ENCODE measurements around the gene TBL1XR1.
A peak's percentile ranks its signal among the peaks of the same experiment; 100 is the strongest.

TBL1XR1 gene

DNA sequence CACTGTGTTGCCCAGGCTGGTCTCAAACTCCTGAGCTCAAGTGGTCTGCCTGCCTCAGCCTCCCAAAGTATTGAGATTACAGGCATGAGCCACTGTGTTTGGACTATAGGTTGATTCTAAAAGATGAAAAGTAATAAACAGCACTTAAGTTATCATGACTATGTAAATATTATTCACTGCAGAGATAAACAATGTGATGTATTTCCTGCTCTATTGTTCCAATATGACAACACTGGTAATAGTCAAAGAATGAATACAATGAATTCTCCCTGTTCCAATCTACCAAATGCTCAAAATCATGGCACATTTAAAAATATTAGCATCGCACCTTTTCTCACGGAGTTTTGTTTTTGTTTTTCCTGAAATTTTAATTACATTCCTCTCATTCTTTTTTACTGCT, 36.8 kb upstream of the TBL1XR1 start:
- no peaks in the 10 kb centered on the region for H4K20me1 ChIP-seq (ENCODE audit: insufficient read depth, low read length)
- H3K4me3 ChIP-seq (ENCODE audit: low read depth, low read length, poor library complexity, severe bottlenecking) = no peak overlapping the region
- no peak overlapping the region for H3K27ac ChIP-seq (ENCODE audit: low read depth, low read length, poor library complexity, severe bottlenecking)
- H3K36me3 ChIP-seq (ENCODE audit: insufficient read depth, low read length) = no peaks in the 10 kb centered on the region
- H2AFZ ChIP-seq (ENCODE audit: low read length) = no peak overlapping the region
- H3K4me2 ChIP-seq (ENCODE audit: low read length) = no peak overlapping the region
- H3K27me3 ChIP-seq (ENCODE audit: insufficient read depth, low read length) = no peaks in the 10 kb centered on the region
- no peak overlapping the region for H3K9ac ChIP-seq (ENCODE audit: low read length)
- TF ChIP-seq EZH2 (IDR thresholded peaks at IDR 0.05; ENCODE audit: borderline replicate concordance, low read length) = no peak
- TF ChIP-seq, protein P1, sequence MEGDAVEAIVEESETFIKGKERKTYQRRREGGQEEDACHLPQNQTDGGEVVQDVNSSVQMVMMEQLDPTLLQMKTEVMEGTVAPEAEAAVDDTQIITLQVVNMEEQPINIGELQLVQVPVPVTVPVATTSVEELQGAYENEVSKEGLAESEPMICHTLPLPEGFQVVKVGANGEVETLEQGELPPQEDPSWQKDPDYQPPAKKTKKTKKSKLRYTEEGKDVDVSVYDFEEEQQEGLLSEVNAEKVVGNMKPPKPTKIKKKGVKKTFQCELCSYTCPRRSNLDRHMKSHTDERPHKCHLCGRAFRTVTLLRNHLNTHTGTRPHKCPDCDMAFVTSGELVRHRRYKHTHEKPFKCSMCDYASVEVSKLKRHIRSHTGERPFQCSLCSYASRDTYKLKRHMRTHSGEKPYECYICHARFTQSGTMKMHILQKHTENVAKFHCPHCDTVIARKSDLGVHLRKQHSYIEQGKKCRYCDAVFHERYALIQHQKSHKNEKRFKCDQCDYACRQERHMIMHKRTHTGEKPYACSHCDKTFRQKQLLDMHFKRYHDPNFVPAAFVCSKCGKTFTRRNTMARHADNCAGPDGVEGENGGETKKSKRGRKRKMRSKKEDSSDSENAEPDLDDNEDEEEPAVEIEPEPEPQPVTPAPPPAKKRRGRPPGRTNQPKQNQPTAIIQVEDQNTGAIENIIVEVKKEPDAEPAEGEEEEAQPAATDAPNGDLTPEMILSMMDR (IDR thresholded peaks at IDR 0.05; ENCODE audit: low read length) = no peak
- peaks cover 13% of the 10 kb centered on the region for H3K4me1 ChIP-seq (ENCODE audit: insufficient read depth, low read length, severe bottlenecking)
- no peaks in the 10 kb centered on the region for H3K79me2 ChIP-seq (ENCODE audit: insufficient read depth, low read length)
- H3K9me3 ChIP-seq (ENCODE audit: low read length) = no peaks in the 10 kb centered on the region
- H3K9me2 ChIP-seq (ENCODE audit: low read depth, low read length) = no peaks in the 10 kb centered on the region
- 0 out of 2 replicates have a peak, but pooled peaks cover under 1% of the 10 kb centered on the region for H3F3A ChIP-seq (ENCODE audit: insufficient read depth, low read length)

DNA sequence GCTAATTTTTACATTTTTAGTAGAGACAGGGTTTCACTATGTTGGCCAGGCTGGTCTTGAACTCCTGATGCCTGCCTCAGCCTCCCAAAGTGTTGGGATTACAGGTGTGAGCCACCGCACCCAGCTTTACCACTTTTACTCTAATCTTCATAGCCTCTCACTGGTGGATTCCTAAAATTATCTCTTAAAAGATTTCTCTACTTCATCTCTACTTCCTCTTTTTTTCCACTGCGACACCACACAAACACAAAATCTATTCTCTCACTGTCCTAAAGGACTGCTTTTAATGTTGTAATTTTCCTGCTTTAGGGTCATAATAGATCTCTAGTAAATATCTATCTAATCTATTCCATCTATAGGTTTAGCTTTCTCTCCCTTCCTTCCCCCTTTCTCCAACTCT, 34.0 kb upstream of the TBL1XR1 start:
- no peak overlapping the region for H3K9ac ChIP-seq (ENCODE audit: low read length)
- no peaks in the 10 kb centered on the region for H3K36me3 ChIP-seq (ENCODE audit: insufficient read depth, low read length)
- no peaks in the 10 kb centered on the region for H3K9me2 ChIP-seq (ENCODE audit: low read depth, low read length)
- no peak overlapping the region for H3K4me3 ChIP-seq (ENCODE audit: low read depth, low read length, poor library complexity, severe bottlenecking)
- H4K20me1 ChIP-seq (ENCODE audit: insufficient read depth, low read length) = no peaks in the 10 kb centered on the region
- H3K4me1 ChIP-seq (ENCODE audit: insufficient read depth, low read length, severe bottlenecking) = peaks cover 13% of the 10 kb centered on the region
- no peaks in the 10 kb centered on the region for H3F3A ChIP-seq (ENCODE audit: insufficient read depth, low read length)
- H3K27ac ChIP-seq (ENCODE audit: low read depth, low read length, poor library complexity, severe bottlenecking) = peak overlapping the region; percentile 13
- no peak overlapping the region for H3K4me2 ChIP-seq (ENCODE audit: low read length)
- H3K27me3 ChIP-seq (ENCODE audit: insufficient read depth, low read length) = no peaks in the 10 kb centered on the region
- H2AFZ ChIP-seq (ENCODE audit: low read length) = no peak overlapping the region
- H3K9me3 ChIP-seq (ENCODE audit: low read length) = no peaks in the 10 kb centered on the region
- no peaks in the 10 kb centered on the region for H3K79me2 ChIP-seq (ENCODE audit: insufficient read depth, low read length)
- TF ChIP-seq EZH2 (IDR thresholded peaks at IDR 0.05; ENCODE audit: borderline replicate concordance, low read length) = no peak
- TF ChIP-seq, protein P1 (IDR thresholded peaks at IDR 0.05; ENCODE audit: low read length) = no peak

DNA sequence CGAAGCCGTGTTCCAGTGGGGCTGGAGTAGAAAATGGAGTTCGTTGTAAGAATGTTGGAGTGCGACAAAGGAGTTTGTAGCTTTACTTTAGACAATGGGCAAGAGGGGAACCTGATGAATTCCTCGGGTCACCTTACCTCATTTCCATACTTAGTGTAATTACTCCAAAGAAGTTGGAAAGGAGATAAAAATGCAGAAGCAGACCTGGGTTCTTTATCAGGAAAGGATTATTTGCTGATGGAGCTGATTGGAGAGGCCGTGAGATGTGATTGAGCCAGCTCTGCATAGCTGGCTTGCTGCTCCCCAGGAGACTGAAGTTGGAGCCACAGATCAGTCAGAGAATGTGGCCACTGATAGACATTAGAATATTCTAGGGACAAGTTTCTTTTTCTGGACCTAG, 33.4 kb upstream of the TBL1XR1 start:
- H3F3A ChIP-seq (ENCODE audit: insufficient read depth, low read length) = no peaks in the 10 kb centered on the region
- no peaks in the 10 kb centered on the region for H3K79me2 ChIP-seq (ENCODE audit: insufficient read depth, low read length)
- no peaks in the 10 kb centered on the region for H4K20me1 ChIP-seq (ENCODE audit: insufficient read depth, low read length)
- H3K27me3 ChIP-seq (ENCODE audit: insufficient read depth, low read length) = no peaks in the 10 kb centered on the region
- no peaks in the 10 kb centered on the region for H3K9me3 ChIP-seq (ENCODE audit: low read length)
- H2AFZ ChIP-seq (ENCODE audit: low read length) = no peak overlapping the region
- no peak overlapping the region for H3K4me2 ChIP-seq (ENCODE audit: low read length)
- H3K27ac ChIP-seq (ENCODE audit: low read depth, low read length, poor library complexity, severe bottlenecking) = no peak overlapping the region
- TF ChIP-seq, protein P1 (IDR thresholded peaks at IDR 0.05; ENCODE audit: low read length) = no peak
- no peak for TF ChIP-seq EZH2 (IDR thresholded peaks at IDR 0.05; ENCODE audit: borderline replicate concordance, low read length)
- H3K36me3 ChIP-seq (ENCODE audit: insufficient read depth, low read length) = no peaks in the 10 kb centered on the region
- H3K9me2 ChIP-seq (ENCODE audit: low read depth, low read length) = no peaks in the 10 kb centered on the region
- peaks cover 13% of the 10 kb centered on the region for H3K4me1 ChIP-seq (ENCODE audit: insufficient read depth, low read length, severe bottlenecking)
- H3K4me3 ChIP-seq (ENCODE audit: low read depth, low read length, poor library complexity, severe bottlenecking) = no peak overlapping the region
- no peak overlapping the region for H3K9ac ChIP-seq (ENCODE audit: low read length)

Data from OCI-LY1 (cell line).